CD4-positive, alpha-beta T cell treated with Interleukin-6 for 4 hours (primary cell): Measurements from ENCODE around the gene SPINK14.

Experiments used
- DNase-seq: peaks from one replicate; pipeline ENCODE4 v3.0.0-alpha.2; 2020; ENCODE audit warnings: mixed read lengths

SPINK14 gene

GRCh38 chr5:148202531-148203203, 34.3 kb downstream of the SPINK14 start, which contains the start of gene SPINK6:
Gene SPINK6 (plus strand): TSS chr5:148203042. CDS start chr5:148203097, 55 bp downstream.
- no peak for DNase-seq

DNA sequence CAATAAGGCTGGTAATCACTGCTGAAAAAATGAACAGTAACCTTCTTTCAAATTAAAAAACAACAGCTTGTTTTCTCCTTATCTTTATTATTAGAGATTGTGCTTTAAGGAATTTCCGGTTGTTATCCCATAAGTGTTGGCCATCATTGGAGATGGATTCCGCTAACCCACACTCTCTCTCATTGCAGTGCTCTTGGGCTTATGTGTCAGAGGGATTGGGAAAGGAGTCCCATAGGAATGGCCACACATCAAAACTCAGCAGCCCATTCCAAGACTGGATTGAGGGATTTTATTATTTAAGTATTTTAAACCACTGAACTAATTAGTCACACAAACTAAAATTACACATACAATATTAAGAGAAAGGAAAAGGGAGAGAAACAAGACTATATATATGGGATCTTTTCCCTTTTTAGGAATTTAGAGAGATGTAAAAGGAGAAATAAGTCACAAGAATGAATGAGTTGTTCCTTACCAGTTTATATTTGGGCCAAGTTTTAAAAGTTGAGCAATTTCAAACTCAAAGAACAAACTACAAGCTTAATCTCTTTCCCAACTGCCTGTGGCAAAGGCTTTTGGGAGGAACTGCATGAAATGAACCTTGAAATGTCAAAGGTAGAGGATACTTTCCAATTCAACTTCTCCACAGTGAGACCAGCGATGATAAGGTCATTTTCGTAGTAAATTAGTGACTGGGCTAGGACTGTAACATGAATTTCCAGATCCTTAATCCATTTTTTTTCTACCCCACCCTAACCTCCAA, 36.9 kb downstream of the SPINK14 start:
- no peak for DNase-seq

GRCh38 chr5:148205865-148206264, 37.5 kb downstream of the SPINK14 start:
- no peak for DNase-seq

DNA sequence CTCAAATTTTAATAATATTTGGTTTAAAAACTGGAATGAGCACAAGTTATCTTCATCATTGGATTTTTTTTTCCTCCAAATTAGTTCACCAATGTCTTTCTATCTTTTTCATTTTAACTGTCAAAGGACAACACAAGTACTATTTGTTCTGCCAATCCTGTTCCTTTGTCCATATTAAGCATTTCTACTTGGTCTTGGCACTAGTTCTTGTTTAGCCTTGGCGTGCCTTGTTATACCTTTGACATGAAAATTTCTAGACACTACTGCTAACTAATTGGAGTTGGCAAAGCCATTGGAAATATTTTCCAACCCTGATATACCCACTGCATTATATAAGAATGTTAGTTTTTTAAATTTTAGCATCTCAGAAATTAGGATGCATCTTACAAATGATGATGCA, 38.3 kb downstream of the SPINK14 start:
- no peak for DNase-seq

DNA sequence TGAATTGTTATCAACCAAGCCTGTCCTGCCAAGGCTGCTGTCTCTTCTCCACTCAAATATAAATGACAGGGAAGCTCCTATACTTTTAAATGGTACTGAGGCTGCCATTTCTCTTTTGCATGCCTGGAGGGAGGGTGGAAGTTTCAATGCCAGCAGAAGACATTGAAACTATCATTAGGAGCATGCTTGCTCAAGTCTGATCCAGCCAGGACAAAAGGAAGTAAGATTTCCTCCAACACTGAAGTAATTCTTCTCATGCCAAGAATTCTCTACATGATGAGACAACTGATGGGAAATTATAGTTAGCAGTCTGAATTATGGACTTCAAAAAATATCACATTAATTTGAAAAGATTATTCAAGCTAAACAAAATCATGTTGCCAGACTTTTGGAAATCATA, 39.9 kb downstream of the SPINK14 start:
- DNase-seq, result no peak

DNA sequence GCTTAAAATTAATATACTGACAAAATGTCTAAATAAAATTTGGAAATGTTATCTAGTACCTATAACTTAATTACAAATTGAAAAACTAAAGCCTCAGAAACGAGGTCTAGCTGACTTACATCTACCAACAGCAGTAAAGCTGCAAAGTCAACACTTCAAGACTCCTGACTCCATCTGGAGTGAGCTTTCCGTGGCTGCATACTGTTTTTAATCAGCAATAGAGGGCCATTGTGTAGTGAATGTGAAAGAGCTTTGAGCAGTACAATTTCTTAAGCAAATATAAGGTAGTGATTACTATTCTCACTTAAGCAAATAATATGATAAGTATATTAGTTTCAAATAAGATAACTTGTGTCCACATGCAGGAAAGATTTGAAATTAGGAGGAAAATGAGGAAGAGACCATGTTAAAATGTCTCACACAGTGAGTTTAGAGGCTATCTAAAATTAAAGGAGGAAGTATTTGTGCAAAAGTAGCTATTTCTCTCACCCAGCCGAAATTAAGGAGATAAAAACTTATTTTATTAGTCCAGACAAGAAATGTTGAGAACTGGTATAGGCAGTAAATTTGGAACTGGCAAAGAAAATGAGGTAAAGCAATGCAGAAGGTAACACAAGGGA, 40.9 kb downstream of the SPINK14 start:
- DNase-seq, result no peak

GRCh38 chr5:148214665-148215185, 46.4 kb downstream of the SPINK14 start:
- DNase-seq, result no peak

GRCh38 chr5:148221508-148221907, 53.2 kb downstream of the SPINK14 start:
- DNase-seq, result no peak

DNA sequence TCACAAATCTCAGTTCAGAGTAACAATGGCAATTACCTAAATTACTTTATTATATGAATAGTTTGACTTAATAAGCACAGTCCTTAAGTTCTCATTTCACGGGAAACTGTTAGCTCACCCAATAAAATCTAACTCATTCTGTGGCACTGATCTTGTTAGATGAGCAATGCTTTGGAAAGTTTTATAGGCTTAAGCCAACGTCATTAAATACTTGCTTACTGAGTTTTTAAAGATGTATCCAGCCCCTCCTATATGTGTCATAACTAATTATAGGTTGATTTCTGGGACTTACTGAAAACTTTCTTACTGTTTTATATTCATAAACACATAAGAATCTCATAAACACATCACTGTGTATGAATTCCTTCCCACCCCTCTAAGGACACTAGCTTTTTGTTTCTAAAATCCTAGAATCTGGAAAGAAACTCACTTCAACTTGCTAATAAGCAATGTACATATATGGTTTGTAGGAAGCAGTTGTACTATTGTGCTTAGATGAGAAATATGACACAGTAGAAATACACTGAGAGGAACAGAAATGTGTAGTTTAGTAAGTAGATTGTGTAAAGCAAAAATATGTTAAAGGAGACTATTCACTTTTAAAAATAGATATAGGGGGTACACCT, 55.9 kb downstream of the SPINK14 start:
- DNase-seq, result no peak
